GM21360 (cell line): Measurements from ENCODE around the gene H2AZ1.
A peak's percentile ranks its signal among the peaks of the same experiment; 100 is the strongest.
"Not testable (repeated sequence)": the region's sequence is repeated elsewhere in the genome, so short reads cannot be mapped to it uniquely, and the experiment has no call there.

Source experiments
- ATAC-seq: cut with Tn5 transposase; IDR thresholded peaks from one replicate; pipeline ENCODE4 v1.9.1; 2021; ENCODE audit warnings: mild to moderate bottlenecking, moderate library complexity; ENCODE audit not compliant: unreplicated experiment

Gene H2AZ1

DNA sequence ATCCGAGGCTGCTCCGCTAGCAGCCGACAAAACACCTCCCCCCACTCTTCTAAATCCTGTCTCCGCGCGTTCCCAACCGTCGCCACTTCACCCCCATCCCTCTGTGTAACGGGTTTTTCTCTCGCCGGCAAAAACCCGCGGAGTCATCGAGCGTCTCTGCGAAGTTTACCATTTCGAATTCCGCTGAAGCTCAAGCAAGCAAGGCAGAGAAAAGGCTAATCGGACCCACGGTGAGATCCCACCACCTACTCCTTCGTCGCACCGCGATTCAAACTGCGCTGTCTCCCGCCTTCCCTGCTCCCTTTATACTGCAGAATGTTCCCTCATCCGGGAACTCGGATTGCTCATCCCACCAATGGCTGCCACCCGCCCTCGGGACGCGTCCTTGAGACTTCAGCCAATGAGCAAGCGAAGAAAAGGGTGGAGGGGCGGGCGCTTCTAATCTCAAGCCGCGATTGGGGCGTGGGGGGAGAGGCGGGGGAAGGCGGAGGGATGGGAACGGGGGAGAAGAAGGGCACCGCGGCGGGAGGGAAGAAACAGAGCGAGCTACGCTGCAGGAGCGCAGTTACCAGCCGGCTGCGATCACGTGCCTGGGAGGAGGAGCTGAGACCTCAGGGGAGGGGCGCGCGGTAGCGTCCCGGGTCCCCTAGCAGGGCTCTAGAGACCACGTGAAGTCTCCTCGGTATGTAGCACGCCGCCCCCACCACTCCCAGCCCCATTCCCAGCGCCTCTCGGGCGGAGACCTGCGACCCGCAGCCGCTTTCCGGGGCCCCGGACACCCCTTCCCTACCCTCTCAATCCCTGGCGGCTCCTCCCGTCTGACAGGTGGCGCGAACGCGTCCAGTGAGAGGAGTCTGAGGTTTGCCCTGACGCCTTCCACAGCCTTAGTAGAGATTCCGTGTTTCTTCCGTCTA, at the start of gene H2AZ1:
Gene H2AZ1 (minus strand): TSS at position 277 of the 914 bp plus-strand sequence. CDS start 105 bp downstream, at position 172.
- ATAC-seq: peak; percentile 59

DNA sequence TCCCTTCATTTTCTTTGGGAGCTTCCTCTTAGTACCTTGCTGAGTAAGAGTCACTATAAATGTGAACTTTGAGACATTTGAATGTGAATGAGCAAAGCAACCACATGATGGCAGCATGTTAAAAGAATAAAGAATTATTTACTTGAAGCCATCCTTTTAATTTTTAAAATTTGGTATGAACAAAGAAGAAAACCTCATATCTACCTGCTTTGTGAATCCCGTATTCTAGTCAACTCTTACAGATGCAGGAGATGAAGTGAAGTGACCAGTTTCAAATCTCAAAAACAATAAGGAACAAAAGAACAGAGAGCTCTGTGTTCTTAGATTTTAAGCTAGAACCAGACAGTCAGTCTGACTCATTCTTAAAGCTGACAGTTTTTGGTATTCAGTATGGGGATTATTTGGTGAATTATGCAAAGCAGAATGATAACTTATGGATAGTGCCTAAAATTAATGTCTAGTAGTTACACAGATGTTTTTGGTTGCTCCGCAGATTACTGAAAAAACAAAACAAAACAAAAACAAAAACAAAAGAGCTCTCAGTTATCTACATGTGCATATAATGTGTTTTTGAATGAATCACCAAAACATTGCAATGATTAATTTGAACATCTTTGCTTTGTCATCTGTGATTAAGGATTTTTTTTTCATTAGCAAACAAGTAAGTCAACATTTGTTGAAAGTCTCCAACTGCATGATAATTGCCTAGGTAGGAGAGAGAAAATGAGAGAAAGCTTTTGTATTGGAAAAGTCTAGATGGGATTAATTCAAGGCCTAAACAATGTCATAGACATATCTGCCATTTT, 48.2 kb upstream of the H2AZ1 start:
- peak; percentile 75 for ATAC-seq

DNA sequence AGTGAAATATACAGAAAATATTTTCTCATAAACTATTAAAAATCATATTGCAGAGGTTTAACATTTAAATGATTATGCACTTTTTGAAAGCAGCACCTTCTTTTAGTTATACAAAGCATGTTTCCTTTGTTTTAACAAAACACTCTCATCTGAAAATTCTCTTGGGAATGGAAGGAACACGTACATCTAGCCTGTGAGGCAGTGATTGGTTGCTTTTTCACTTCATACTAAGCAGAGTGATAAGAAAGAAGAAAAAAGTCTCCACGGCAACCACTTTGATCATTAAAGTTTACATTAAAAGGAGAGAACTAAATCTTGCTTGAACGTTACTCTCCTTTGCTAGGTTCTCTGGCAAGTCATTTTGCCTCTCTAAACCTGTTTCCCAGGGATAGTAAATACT, 41.7 kb upstream of the H2AZ1 start:
- ATAC-seq: no peak

DNA sequence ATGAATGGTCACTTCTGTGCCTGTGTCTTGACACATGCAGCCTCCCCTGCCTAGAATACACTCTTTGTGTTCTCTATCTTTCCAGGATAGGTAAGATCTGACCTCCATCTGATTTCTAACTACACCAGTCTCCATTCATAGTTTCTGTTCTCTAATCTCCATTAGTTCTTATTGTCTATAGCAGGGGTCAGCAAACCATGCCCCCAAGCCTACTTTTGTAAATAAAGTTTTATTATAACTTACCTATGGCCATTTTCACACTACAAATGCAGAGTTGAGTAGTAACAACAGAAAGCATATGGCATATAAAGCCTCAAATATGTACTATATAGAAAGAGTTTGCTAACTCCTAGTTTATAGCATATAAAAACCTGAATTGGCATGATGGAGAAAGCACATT, 37.6 kb upstream of the H2AZ1 start:
- no peak for ATAC-seq

DNA sequence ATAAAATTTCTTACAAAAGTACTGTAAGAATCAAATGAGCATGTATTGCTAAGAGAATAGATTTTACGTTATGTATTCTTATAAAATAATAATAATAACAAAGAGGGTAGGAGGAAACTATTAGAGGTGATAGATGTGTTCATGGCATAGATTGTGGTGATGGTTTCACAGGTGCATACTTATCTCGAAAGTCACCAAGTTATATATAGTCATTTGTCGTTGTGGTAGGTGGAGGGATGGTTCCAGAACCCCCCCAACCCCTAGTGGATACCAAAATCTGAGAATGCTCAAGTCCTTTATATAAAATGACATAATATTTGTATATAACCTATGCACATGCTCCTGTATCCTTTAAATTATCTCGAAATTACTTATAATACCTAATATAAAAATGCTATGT, 36.7 kb upstream of the H2AZ1 start:
- ATAC-seq: peak; percentile 72

DNA sequence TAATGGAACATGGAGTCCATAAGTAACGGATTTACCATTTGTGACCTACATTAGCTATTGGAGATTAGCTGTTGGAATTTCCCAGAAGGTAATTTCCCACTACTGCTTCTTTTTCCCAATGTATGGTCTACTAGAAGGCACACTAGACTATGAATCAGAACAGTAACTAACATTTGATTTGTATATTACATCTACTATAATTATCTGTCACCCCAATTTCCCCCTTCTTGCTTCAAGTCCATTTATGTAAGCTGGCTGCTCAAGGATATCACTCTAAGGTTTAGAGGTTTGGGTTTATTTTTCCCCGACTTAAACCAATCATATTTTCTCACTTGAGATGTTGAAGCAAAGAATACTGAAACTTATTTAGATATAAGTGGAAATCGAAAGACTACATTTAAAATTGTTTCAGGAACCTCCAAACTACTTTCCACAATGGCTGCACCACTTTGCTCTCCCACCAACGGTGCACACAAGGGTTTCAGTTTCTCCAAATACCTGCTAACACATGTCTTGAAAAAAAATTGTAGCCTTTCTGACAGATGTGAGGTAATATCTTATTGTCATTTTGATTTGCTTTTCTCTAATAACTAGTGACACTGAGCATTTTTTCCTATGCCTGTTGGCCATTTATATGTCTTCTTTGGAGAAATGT, 33.3 kb upstream of the H2AZ1 start:
- peak; percentile 58 for ATAC-seq

DNA sequence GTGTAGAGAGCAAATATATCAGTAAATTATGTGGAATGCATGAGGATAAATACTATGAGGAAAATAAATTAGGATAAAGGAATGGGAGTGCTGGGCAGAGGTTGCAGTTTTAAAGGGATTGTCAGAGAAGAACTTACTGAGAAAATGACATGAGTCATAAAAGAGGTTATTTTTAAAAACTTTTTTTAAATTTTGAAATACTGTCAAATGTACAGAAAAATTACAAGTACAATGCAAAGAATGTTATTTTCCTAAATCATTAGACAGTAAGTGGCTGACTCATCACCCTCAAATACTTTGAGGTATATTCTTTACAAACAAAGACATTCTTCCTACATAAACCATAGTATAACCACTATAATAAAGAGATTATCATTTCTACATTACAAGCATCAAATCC, 29.8 kb upstream of the H2AZ1 start:
- no peak for ATAC-seq

DNA sequence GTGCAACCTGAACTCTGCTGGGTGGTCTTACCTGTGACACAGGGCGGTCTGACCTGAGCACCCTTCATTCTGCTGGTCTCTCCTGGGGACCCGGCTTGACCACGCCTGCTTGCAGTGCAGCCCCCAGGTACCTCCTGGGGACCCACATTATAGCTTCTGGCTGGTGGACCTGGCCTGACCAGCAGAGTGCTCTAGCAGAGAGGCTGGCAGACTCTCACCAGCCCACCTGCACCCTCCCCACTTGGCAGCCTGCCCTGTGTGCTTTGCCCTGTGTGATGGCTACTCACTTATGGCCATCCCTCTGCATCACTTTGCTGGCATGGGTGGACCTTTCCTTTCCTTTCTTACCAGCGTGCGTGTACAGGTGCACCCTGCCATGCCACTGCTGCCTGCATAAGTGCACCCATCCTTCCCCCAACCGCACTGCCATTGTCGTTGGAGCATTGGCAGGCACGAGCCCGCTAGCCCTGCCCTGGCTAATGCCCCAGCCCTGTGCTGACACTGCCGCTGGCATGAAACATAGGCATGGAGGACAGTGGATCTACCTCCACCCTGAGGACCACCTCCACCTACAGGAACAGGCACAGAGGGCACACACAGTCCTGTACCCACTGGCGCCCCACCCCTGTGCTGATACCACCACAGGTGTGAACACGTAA, 21.5 kb upstream of the H2AZ1 start:
- ATAC-seq: no peak

DNA sequence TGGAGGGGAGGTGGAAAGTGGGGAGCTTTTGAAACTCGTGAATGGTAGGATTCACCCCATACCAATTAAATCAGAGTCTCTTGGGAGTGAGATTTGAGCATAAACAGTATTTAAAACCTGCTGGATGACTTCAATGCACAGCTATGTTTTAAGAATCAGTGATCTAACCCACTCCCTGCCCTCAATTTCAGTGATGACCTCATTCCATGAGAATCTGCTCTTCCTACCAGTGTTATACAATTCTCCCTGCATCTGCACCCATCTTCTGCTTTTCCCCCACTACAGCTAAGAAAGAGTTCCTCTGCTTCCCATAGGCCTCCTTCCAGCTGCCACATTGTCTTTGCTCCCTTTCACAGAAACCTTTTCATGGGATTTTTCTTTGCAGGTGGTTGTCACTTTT, 18.3 kb upstream of the H2AZ1 start:
- no peak for ATAC-seq

DNA sequence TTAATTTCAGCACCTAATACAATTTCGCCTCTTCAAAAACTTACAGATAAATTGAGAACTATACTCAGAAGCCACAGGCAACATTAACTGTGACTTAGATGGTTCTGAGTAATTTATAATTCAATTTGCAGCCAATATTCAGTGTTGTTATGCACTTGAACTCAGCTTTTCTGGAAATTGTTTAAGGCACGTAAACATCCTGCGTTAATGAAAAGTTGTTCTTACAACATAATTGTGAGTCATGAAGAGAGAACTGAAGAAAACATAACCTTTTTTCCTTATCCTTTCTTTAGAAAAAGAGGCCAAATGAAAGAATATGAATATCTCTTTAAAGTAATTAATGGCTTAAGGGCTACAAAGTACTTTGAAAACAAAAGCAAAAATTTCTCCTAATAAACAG, 16.6 kb upstream of the H2AZ1 start:
- no peak for ATAC-seq

DNA sequence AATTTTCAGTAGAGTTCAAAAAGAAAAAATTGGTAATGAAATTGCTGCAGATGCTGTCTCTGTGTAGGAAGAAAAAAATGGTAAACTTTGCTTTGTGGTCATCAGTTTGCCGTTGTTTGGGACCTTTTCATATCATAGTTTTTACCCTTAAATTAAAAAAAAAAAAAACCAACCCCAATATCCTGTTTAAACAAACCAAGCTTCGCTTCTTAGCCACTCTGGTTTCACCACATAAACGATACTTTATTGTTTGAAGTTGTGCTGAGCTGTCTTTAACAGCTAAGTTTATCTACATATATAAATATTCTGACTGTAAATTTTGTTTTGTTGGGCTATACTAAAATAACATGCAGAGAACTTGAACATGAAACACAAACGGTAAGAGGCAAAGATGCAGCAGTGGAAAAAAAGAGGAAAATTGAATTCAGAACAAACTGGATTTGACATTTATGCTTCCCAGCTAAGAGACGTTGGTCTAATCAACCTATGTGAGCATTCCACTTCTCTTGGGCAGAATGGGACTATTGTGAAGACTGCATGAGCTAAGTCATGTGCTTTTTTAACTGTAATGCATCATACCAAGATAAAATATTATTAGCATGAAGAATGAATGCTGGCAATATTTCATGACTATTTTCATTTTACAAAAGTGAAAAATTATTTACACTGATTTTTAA, 15.7 kb upstream of the H2AZ1 start:
- no peak for ATAC-seq

DNA sequence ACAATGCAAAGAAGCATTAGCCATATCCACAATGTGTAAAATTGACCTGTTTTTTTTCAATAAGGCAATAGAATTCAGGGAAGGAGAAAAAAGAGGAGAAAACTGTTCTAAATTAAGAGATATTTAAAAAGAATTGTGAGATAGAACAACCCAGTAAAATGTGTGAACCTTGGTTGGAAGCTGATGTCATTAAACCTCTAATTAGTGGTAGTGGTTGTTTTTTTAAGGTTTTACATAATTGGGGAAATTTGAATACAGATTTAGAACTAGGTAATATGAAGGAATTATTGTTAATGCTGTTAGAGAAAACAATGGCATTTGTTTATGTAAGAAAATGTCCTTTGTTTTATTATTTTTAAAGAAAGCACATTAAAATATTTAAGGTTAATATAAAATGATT, 15.1 kb upstream of the H2AZ1 start:
- no peak for ATAC-seq

DNA sequence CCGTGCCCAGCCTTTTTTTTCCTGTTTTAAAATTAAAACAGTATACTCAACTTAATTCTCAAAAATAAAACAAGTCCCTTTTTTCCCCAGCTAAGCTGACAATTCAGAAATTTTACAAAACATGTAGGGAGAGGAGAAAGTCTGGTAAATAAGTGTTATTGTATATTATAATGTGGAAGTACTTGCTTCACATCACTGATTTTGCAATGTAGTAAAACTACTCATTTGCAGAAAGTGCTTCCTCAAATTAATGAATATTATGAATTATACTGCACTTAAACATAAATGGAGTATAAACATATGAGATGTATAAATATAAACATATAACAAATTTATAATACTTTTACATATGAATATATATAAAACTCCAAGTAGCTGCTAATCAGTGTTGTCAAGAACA, 11.6 kb upstream of the H2AZ1 start:
- no peak for ATAC-seq

DNA sequence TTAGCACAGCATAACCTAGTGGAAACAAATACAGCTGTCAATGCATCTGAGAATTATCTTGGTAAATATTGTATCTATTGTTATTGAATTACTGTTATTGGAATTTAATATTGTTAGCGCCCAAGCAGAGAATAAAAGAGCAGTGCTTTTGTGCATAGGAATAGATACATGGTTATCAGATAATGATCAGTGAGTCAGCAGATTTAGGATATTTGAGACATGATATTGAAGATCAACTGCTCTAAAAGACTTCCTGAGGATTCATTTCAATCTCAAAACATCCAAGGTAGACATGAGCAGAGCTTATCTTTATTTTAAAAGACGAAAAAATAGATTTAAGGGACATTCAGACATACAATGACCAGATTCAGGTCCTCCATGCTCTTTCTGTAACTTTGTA, 10.6 kb upstream of the H2AZ1 start:
- no peak for ATAC-seq

DNA sequence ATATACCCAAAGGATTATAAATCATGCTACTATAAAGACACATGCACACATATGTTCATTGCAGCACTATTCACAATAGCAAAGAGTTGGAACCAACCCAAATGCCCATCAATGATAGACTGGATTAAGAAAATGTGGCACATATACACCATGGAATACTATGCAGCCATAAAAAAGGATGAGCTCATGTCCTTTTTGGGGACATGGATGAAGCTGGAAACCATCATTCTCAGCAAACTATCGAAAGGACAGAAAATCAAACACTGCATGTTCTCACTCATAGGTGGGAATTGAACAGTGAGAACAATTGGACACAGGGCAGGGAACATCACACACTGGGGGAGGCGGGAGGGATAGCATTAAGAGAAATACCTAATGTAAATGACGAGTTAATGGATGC, 8.1 kb upstream of the H2AZ1 start:
- not testable (repeated sequence) for ATAC-seq

DNA sequence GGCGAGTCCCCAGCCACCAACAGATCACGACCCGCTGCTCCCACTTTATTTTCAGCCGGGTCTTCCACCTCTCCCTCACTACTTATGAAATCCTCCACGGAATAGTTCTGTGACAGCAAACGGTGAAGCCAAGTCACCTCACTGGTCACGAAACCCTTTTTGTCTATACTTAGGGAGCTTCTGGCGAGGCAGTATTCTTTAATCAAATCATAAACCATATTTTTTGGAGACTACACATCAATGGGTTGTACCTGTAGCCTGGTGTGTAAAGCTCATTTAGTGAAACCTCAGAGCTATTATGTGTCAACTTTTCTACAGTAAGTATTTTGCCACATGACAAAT, 809 bp upstream of the H2AZ1 start:
- no peak for ATAC-seq

DNA sequence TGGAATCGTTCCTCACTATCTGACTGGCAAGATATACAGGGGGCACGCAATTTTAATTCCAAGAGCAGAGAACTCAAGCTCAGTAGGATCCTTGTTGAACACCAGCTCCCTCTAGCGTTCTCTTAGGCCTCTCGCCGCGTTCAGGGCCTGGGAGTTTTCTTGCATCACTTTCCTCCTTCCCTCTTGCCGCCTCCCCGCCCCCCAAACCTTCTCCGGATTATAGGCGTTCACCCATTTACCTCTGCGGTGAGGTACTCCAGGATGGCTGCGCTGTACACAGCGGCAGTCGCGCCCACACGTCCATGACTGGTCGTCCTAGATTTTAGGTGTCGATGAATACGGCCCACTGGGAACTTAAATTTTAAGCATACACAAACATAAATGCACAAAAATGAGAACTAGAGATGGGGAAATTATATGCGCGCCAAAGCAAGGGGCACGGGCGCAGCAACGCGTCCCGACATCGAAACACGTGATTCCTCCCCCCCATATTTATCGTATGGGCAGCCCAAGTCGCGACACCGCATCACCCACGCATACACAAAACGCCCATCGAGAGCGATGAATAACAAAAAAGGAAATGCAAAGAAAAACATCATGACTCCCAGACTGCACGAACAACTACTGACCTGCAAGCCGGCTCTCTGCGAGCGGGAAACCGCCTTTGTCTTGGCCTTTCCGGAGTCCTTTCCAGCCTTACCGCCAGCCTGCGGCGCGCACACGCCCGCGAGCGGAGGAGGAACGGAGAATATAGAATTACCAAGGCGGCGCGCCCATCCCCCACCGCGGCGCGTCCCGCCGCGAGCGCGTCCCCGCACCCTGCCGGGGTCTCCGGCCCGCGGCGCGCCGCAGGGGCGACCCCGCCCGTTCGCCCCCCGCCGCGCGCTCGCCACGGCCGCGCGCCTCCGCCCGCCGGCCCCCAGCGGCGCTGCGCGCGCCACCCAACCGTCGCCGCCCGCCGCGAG, 759 bp downstream of the H2AZ1 start:
- ATAC-seq: peak; percentile 27

DNA sequence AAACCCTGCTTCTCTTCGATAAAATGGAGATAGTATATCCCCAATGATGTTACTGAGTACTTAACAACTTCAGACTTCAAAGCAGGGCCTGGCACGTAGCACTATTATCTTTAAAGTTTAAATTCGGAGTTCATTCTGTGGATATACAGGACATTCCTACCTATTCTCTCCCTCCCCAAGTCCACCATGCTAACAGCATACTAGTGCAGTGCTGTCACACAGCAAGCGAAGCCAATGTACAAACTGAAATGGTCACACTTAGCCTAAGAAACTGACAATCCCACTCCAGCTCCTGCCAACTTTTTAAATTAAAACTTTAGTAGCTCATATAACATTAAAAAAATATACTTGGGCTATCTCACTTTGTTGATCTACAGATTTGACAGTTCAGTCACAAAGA, 2.5 kb downstream of the H2AZ1 start:
- ATAC-seq: no peak

DNA sequence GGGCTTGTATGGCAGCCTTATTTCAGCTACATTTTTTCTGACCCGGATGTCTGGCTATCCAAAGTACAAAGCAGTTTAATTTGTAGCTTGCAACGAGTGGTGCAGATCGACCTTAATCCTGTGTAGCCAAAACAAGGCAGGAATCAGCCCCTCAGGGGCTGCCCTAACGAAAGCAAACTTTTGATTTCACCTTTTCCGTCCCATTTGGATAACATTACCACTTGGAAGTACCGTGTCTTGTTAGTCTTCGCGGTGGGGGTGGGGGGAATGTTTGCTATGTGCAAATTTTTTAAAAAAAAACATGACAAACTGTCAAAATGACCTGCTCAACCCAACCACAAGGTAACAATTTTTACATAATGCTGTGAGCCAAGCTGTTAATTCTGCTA, 2.9 kb downstream of the H2AZ1 start:
- ATAC-seq: no peak
